ENCODE measurements around the gene FNDC3A.
"Not testable (repeated sequence)": the region's sequence is repeated elsewhere in the genome, so short reads cannot be mapped to it uniquely, and the experiment has no call there.

FNDC3A gene

DNA sequence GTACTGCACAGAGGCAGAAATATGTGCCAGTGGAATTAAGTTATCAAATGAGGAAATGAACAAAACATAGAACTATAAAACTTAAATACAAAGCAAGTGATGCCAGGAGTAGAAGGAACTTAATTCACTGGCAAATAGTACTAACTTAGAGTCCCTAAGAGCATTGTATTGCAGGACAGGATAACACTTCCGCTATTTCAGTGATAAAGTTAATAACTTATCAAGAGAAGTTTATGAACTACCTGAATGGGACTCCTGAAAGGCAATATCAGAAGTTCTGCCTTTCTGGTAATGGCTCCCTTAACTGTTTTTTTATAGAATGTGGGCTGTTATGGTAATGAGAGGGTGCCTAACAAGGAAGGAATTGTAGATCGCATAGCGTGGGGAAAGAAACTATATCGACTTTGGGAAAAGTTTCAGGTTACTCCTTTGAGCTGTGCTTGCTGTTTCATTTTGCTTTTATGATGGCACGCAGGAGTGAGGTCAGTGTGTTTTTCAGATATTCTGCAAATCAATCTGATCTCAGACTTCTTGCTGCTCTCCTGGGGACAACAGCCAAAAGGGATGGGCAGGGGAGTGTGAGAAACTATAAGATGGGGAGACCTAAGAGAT lies 149.1 kb downstream of the FNDC3A start:
- DNase-seq (ENCODE audit: low read depth, low spot score): no peak
- TF ChIP-seq ZNF274 (IDR thresholded peaks at IDR 0.05; ENCODE audit: low read depth, low read length) (no peak), SUZ12 (IDR thresholded peaks at IDR 0.05; ENCODE audit: extremely low read depth, insufficient read depth, insufficient read length) (no peak)
- Histone ChIP-seq H3K36me3 (ENCODE audit: insufficient read depth, insufficient read length, low read length) (no peaks in the 10 kb centered on the region), H3K27me3 (ENCODE audit: insufficient read depth, insufficient read length) (no peaks in the 10 kb centered on the region), H3K4me3 (ENCODE audit: insufficient read length, low read depth) (no peak overlapping the region), H3K4me1 (ENCODE audit: insufficient read depth, insufficient read length) (no peaks in the 10 kb centered on the region), H3K9ac (ENCODE audit: insufficient read length, low read depth) (no peak overlapping the region), H3K9me3 (ENCODE audit: insufficient read depth, low read length) (no peaks in the 10 kb centered on the region)

DNA sequence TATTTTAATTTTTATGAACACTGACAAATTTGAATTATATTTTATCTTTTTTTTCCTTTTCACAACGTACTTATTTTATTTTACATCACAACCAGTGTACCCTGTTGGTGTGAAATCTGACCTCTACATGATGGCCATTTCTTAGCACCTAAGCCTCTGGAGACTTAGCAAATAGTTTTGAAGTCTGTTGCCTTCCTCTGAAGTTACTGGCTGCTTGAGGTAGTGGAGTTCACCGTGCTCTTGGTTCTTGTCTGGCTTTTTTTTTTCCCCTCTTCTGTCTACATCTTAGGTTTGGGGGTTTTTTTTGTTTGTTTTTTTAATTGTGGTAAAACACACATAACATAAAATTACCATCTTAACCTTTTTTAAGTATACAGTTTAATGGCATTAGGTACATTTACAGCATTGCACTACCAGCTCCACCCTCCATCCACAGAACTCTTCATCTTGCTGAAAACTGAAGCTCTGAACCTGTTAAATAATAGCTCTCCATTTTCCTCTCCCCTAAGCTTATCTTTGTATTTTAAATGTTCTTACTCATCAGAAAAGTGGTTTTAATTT lies 150.3 kb downstream of the FNDC3A start:
- H3K9ac ChIP-seq (ENCODE audit: insufficient read length, low read depth): no peak overlapping the region

DNA sequence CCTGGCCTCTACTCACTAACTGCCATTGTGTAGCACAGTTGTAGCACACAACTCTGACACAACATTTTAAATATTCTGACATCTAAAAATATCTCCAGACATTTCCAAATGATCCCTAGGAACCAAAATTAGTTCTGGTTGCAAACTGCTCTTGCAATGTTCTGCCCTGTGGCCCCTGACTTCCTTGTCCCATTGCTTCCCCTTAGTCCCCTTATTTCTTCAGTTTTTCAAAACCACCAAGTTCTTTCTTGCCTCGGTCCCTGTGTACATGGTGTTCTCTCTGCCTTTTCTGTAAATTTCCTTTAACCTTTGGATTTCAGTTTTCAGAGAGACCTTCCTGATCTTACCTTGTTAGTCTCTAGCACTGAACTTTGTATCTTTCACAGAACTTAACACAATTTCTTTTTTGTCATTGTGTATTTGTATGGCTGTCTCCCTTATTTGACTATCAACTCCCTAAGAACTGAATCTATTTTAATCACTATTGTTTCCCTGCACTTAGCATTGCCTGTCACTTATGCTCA lies 156.8 kb downstream of the FNDC3A start:
- H3K4me1 ChIP-seq (ENCODE audit: insufficient read depth, insufficient read length): no peaks in the 10 kb centered on the region
- no peak for TF ChIP-seq ZNF274 (IDR thresholded peaks at IDR 0.05; ENCODE audit: low read depth, low read length)
- no peak for TF ChIP-seq YY1 (IDR thresholded peaks at IDR 0.05; ENCODE audit: insufficient read depth, insufficient read length)
- TF ChIP-seq SUZ12 (IDR thresholded peaks at IDR 0.05; ENCODE audit: extremely low read depth, insufficient read depth, insufficient read length): no peak
- no peaks in the 10 kb centered on the region for H3K27me3 ChIP-seq (ENCODE audit: insufficient read depth, insufficient read length)
- peaks cover 13% of the 10 kb centered on the region for H3K36me3 ChIP-seq (ENCODE audit: insufficient read depth, insufficient read length, low read length)
- no peak for DNase-seq (ENCODE audit: low read depth, low spot score)
- H3K9me3 ChIP-seq (ENCODE audit: insufficient read depth, low read length): no peaks in the 10 kb centered on the region
- no peak overlapping the region for H3K4me3 ChIP-seq (ENCODE audit: insufficient read length, low read depth)
- H3K9ac ChIP-seq (ENCODE audit: insufficient read length, low read depth): no peak overlapping the region

More for the DNA sequence above, 150.3 kb downstream of the FNDC3A start:
- peaks cover 3% of the 10 kb centered on the region for H3K36me3 ChIP-seq (ENCODE audit: insufficient read depth, insufficient read length, low read length)
- H3K4me3 ChIP-seq (ENCODE audit: insufficient read length, low read depth): no peak overlapping the region
- H3K9me3 ChIP-seq (ENCODE audit: insufficient read depth, low read length): no peaks in the 10 kb centered on the region
- no peaks in the 10 kb centered on the region for H3K4me1 ChIP-seq (ENCODE audit: insufficient read depth, insufficient read length)
- no peak for DNase-seq (ENCODE audit: low read depth, low spot score)
- no peaks in the 10 kb centered on the region for H3K27me3 ChIP-seq (ENCODE audit: insufficient read depth, insufficient read length)
- TF ChIP-seq ZNF274 (IDR thresholded peaks at IDR 0.05; ENCODE audit: low read depth, low read length): no peak
- no peak for TF ChIP-seq YY1 (IDR thresholded peaks at IDR 0.05; ENCODE audit: insufficient read depth, insufficient read length)
- no peak for TF ChIP-seq SUZ12 (IDR thresholded peaks at IDR 0.05; ENCODE audit: extremely low read depth, insufficient read depth, insufficient read length)

DNA sequence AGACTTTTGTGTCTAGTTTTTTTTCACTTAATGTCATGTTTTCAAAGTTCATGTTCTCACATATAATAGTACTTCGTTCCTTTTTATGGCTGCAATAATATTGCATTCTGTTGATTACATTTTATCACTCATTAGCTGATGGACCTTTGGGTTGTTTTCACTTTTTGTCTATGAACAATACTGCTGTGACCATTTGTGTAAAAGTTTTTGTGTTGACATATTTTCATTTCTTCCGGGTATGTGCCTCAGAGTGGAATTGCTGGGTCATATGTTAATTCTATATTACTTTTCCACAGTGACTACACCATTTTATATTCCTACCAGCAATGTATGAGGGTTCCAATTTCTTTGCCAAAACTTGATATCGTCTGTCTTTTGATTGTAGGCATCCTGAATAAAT lies 158.6 kb downstream of the FNDC3A start:
- no peak overlapping the region for H3K4me3 ChIP-seq (ENCODE audit: insufficient read length, low read depth)
- H3K4me1 ChIP-seq (ENCODE audit: insufficient read depth, insufficient read length): no peaks in the 10 kb centered on the region
- H3K9ac ChIP-seq (ENCODE audit: insufficient read length, low read depth): no peak overlapping the region
- no peaks in the 10 kb centered on the region for H3K27me3 ChIP-seq (ENCODE audit: insufficient read depth, insufficient read length)
- no peak for DNase-seq (ENCODE audit: low read depth, low spot score)
- H3K9me3 ChIP-seq (ENCODE audit: insufficient read depth, low read length): no peaks in the 10 kb centered on the region
- TF ChIP-seq SUZ12 (IDR thresholded peaks at IDR 0.05; ENCODE audit: extremely low read depth, insufficient read depth, insufficient read length) (no peak), ZNF274 (IDR thresholded peaks at IDR 0.05; ENCODE audit: low read depth, low read length) (no peak), YY1 (IDR thresholded peaks at IDR 0.05; ENCODE audit: insufficient read depth, insufficient read length) (no peak)
- peaks cover 13% of the 10 kb centered on the region for H3K36me3 ChIP-seq (ENCODE audit: insufficient read depth, insufficient read length, low read length)

DNA sequence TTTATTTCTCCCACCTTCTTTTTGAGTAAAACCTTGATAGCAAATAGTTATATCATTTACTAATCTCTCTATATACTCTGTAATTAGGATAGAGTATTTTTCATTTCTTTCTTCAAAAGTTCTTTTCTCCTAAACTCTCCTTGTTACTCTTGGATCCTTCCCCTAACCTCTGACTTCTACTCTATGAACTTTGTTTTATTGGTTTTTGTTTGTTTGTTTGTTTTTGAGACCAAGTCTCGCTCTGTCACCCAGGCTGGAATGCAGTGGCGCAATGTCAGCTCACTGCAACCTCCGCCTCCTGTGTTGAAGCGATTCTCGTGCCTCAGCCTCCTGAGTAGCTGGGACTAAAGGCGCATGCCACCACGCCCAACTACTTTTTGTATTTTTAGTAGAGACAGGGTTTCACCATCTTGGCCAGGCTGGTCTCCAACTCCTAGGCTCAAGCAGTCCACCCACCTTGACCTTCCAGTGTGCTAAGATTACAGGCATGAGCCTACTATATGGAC lies 161.5 kb downstream of the FNDC3A start:
- H3K4me1 ChIP-seq (ENCODE audit: insufficient read depth, insufficient read length); H3K9ac ChIP-seq (ENCODE audit: insufficient read length, low read depth); H3K9me3 ChIP-seq (ENCODE audit: insufficient read depth, low read length); DNase-seq (ENCODE audit: low read depth, low spot score); H3K27me3 ChIP-seq (ENCODE audit: insufficient read depth, insufficient read length); H3K4me3 ChIP-seq (ENCODE audit: insufficient read length, low read depth); H3K36me3 ChIP-seq (ENCODE audit: insufficient read depth, insufficient read length, low read length): not testable (repeated sequence)

DNA sequence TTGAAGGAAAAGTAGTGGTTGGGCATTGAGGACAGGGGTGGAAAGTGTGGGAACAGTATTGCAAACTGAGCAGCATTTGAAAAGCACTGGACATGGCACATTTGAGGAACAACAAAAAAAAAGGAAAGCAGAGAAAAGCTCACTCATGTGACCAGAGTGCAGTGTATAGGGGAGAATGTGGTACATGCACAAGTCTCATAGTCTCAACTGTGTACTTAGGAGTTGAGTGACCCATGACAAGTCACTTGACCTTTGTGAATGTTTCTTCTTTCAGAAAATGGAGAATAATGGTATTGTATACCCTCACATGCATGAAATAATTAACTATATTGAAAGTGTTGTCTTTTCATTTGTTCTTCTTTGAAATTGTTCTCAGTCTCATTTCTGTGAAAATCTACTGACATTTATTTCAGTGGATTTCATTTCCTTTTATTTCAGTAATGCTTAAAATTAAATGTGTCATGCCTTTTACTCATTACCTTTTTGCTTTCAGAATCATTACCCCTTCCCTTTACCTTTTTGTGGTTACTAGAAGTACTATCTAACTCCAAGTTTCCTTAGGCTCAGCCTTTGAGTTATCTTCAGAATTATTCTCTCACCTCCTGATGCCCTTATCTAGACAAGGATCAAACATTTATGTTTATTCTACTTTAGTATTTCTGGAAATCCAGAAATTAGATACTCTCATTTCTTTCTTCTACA lies 165.3 kb downstream of the FNDC3A start:
- Histone ChIP-seq H3K36me3 (ENCODE audit: insufficient read depth, insufficient read length, low read length) (no peaks in the 10 kb centered on the region), H3K4me1 (ENCODE audit: insufficient read depth, insufficient read length) (no peaks in the 10 kb centered on the region)
- no peak for TF ChIP-seq SUZ12 (IDR thresholded peaks at IDR 0.05; ENCODE audit: extremely low read depth, insufficient read depth, insufficient read length)
- TF ChIP-seq YY1 (IDR thresholded peaks at IDR 0.05; ENCODE audit: insufficient read depth, insufficient read length): no peak
- no peak for TF ChIP-seq ZNF274 (IDR thresholded peaks at IDR 0.05; ENCODE audit: low read depth, low read length)

DNA sequence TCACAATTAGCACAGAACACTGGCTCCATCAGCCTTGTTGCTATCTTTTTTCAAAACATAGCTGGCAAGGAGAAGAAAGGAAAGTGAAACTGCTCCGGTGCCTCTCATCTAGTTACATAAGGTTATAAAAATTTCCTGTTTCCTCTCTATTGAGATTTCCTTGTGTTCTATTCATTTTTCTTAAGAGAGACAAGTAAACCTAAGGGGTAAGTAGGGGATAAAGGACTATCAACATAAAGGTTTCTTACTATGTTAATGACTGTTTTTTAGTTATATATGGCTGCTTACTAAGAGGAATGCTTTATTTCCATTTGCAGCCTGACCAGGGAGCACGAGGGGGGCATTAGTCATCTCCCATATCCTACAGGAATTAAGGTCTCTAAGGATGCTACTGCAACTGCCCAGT lies 171.2 kb downstream of the FNDC3A start:
- no peaks in the 10 kb centered on the region for H3K4me1 ChIP-seq (ENCODE audit: insufficient read depth, insufficient read length)
- no peak overlapping the region for H3K9ac ChIP-seq (ENCODE audit: insufficient read length, low read depth)
- TF ChIP-seq ZNF274 (IDR thresholded peaks at IDR 0.05; ENCODE audit: low read depth, low read length) (no peak), SUZ12 (IDR thresholded peaks at IDR 0.05; ENCODE audit: extremely low read depth, insufficient read depth, insufficient read length) (no peak), YY1 (IDR thresholded peaks at IDR 0.05; ENCODE audit: insufficient read depth, insufficient read length) (no peak)
- H3K36me3 ChIP-seq (ENCODE audit: insufficient read depth, insufficient read length, low read length): no peaks in the 10 kb centered on the region
- H3K27me3 ChIP-seq (ENCODE audit: insufficient read depth, insufficient read length): no peaks in the 10 kb centered on the region
- no peak for DNase-seq (ENCODE audit: low read depth, low spot score)
- no peak overlapping the region for H3K4me3 ChIP-seq (ENCODE audit: insufficient read length, low read depth)
- no peaks in the 10 kb centered on the region for H3K9me3 ChIP-seq (ENCODE audit: insufficient read depth, low read length)

More for the DNA sequence above, 165.3 kb downstream of the FNDC3A start:
- H3K9me3 ChIP-seq (ENCODE audit: insufficient read depth, low read length): no peaks in the 10 kb centered on the region
- no peaks in the 10 kb centered on the region for H3K27me3 ChIP-seq (ENCODE audit: insufficient read depth, insufficient read length)
- H3K4me3 ChIP-seq (ENCODE audit: insufficient read length, low read depth): no peak overlapping the region
- H3K9ac ChIP-seq (ENCODE audit: insufficient read length, low read depth): no peak overlapping the region
- no peak for DNase-seq (ENCODE audit: low read depth, low spot score)

All from NT2/D1 (cell line).